ENCODE results near the gene RING1.

Gene RING1

DNA sequence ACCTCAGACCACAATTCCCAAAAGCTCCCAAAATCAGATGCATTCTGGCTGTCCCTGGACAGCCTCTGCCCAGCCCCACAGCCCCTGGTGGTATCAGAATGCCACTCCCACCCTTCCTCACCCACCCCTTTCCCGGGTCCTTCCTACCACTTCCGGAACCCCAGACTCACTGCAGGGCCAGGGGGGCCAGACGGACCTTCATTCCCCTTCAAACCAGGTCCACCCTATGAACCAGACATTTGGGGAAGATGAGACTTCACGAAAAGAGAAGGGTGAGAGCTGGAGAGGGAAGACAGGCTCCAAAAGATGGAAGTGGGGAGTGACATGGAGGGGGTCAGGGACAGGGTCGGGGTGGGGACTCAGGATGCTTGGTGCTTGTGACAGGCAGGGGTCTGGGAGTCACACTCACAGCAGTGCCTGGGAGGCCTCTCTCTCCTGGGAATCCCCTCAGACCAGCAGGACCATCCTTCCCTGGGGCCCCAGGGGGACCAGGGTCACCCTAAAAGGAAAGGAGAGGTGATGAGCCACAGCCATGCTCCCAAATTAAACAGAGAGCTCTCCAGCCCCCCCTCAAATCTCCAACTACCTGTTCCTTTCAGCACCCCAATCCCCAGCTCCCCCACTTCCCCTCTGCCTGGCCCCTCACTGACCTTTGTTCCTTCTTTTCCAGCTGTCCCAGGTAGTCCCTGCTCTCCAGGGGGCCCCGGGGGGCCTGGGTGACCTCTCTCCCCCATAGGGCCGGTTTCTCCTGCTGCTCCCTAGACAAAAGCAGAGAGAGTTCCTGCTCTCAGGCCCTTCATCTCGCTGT is 36.2 kb upstream of the RING1 start:
- no peak for DNase-seq (ENCODE audit: low read depth)

DNA sequence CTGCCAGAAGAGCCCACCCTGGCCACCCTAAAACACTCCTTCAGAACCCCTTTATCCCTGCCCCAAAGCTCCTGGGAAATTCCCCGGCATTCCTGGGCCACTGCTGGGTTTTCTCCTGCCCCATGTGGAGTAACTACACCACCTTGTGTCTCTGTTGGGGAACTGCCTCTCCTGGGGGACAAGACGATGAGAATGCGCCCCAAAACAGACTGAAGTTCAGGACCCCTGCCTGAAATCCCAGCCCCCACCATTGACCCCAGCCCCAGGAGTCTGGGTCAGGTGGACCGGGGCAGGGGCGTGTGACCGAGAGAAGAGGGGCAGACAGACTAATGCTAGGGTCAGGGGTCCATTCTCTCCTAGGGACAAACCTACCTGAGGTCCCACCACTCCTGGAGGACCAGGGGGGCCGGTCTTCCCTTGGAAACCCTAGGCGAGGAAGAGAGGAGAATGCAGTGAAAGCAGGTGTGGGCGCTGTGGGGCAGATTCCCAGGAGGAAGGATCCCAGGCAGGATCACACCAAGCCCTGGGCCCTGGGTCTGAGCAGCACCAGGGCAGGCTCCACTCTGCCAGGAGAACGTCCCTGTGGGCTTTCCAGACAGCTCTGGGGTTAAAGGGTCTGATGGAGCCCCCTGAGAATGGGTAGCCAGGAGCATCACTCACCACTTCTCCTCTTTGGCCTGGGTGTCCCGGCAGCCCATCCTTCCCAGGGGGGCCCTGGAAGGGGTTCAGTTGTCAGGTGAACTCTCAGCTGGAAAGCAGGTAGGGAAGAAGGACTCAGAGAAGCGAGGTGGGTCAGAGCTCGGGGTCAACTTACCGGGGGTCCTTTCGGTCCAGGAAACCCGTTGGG is 35.4 kb upstream of the RING1 start:
- no peak for DNase-seq (ENCODE audit: low read depth)

DNA sequence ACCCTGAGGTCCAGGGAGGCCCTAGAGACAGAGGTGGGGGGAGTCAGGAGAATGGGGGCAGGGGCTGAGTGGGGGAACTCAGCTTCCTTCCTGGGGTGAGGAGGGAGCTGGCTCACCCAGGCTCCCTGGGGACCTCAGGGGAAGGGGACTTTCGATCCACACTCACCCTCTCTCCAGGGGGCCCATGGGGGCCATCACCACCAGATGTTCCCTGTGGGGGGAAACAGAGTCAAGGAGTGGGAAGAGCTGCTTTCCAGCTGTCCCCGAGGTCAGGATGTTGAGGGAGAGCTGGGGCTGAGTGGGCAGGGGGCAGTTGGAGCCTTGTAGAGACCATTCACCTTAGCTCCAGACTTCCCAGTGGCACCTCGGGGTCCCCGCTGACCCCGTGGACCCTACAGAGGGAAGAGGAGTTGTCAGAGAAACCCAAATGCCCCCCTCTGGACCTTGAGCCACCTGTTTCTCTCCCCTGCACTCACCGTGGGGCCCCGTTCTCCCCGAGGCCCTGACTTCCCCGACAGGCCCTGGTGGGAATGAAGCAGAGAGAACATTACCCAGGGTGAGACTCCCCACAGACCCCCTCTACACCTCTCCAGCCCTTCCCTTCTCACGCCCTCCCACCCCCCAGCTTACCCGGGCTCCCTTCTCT is 34.6 kb upstream of the RING1 start:
- no peak for DNase-seq (ENCODE audit: low read depth)

DNA sequence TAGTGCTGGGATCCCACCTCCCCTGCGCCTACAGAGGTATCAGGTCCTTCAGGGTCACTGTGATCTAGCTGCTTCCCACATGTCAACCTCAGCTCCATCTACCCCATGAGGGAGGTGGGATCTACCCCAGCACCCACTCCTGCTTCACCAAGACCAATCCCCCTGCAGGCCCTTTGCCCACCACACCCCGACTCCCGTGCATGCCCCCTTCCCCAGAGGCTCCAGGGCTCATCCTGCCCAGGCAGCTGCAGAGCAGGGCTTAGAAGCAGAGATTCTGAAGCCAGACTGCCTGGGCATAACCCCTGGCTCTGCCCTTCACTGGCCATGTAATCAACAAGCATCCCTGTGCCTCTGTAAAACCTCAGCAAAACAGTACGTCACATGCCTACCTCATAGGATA is 33.5 kb upstream of the RING1 start:
- DNase-seq (ENCODE audit: low read depth): no peak

- no peak for DNase-seq (ENCODE audit: low read depth)
Observed at GRCh38 chr6:33175436-33176069, 32.7 kb upstream of the RING1 start.

DNA sequence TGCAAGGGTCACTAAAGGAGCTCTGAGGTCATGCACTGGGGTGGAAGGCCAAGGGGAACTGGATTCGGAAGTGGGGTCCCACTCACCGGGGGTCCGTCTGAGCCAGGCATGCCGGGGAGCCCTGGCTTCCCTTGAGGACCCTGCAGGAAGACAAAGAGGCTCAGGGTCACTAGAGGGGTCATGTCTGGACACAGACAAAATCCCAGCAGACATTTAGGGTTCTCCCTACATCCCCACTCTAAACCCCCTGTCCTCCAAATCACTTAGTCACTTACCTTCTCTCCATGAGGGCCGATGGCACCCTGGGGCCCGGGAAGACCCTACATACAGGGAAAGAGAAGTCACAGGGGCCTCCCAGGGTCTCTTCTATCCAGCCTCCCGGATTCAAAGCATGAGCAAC is 31.4 kb upstream of the RING1 start:
- no peak for DNase-seq (ENCODE audit: low read depth)

DNA sequence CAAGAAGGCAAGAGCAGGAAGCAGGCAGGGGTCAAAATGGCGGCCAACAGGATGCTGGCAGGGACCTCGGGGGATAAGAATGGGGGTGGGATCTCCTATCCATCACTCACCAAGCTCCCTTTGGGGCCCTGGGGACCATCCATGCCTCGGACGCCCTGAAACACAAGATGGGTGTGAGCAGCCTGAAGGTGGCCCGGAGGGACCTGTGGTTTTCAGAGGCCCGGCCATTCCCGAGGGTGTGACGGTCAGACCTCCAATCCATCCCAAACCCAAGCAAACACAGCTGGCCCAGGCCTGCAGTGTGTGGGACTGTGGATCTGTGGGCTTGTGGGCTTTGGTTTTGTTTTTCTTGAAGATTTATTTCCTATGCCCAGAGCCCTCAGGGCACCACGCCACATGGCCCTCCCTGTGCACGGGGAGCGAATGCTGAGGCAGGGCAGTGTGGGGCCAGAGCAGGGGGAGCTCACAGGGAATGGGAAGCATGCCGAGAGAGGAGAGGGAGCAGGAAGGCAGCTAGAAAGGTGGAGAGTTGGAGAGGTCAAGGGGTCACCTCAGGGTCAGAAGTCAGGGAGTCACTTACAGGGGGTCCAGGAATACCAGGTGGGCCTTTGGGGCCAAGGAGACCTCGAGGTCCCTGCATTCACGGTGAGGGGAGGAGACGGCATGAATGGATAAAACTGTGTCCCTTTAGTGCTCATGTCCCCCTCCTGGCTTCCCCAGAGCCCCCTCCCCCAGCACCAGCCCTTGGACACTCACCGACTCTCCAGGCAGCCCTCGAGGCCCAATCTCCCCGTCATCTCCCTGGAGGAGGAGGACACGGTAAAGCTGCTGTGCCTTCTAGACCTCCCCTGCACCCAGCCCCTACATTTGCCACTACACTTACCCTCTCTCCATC is 30.5 kb upstream of the RING1 start:
- DNase-seq (ENCODE audit: low read depth): no peak

DNA sequence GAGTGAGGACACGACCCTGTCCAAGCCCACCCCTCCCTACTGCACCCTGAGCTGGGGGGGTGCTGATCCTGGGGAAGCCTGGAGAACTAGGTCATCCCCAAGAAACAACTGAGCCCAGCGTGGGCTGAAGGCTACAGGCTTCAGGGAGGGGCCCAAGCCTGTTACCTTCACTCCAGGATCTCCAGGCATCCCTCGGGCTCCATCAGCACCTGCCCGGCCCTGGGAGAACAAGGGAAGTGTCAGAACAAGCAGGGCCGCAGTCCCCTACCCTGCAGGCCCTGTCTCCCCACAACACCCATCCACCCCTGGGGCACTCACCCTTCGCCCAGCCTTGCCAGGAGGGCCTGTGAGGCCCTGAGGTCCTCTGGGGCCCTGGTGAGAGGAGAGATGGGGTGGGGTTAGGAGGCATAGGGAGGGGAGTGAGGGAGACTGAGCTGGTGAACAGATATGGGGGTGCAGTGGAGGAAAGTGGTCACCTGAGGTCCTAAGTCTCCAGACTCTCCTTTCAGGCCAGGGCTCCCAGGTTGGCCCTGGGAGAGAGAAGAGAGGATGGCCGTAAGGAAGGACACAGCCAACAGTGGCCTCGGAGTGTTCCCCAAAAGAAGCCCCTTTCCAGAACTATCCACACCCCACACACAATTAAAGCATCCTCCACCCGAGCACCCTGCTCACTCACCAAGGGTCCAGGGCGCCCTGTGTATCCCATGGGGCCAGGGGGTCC is 29.4 kb upstream of the RING1 start:
- DNase-seq (ENCODE audit: low read depth): no peak

DNA sequence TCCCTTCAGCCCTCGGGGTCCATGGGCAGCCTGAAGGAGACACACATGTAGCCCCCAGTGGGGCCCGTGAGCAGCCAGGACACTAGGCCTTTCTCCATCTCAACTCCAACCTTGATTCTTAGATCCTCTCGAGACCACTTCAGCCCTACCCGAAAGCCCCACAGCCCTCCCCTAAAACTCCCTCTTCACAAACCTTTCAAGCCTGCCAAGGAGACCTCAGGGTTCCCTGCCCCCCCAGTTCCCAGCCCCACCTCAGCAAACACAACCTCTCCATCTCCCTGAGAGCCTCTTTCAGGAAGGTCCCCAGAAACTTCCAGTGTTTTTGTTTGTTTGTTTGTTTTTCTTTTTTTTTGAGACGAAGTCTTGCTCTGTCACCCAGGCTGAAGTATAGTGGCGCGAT is 27.2 kb upstream of the RING1 start:
- DNase-seq (ENCODE audit: low read depth): no peak

DNA sequence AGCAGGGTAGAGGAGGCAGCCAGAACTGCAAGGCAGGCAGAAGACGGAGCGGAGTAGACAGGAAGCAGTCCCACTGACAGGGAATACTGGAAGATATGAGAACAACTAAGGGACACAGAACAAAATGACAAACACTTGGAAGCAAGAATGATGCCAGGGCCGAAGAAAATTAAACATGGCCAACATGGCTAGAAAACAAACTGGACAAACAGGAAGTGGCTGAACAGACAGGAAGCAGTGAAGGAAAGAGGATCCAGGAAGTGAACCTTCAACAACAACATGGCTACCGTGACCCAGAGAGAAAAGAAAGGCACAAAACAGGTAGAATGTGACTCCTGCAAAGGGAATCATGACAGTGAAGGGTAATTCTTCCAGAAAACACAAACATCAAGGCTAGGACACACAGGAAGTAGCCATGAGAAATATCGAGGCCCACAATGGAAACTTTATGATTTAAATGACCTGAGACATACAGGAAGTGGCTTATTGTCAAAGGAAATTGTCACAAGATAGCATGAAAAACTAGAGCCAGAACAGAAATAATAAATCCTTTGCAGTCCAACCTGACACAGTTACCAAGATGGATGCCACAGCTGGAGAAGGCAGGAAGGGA is 25.1 kb upstream of the RING1 start:
- DNase-seq (ENCODE audit: low read depth): no peak

DNA sequence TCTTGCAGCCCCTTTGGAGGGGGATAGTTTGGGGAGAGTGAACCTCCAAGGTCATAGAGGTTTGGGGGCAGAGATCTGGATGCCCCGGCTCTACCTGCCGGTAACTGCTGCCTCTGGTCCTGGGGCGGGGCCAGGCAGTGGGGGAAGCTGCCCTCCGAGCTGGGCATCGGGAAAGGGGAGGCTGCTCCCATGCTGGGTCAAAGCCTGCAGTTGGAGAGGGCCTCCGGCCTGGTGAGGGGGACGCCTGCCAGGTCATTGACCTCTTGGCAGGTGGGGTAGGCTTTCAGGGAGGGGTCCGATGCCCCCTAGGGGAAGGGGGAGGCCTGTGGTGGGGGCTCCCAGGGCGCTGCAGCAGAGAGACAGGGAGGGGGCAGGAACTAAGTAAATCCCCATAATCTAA is 23.1 kb upstream of the RING1 start:
- DNase-seq (ENCODE audit: low read depth): no peak

DNA sequence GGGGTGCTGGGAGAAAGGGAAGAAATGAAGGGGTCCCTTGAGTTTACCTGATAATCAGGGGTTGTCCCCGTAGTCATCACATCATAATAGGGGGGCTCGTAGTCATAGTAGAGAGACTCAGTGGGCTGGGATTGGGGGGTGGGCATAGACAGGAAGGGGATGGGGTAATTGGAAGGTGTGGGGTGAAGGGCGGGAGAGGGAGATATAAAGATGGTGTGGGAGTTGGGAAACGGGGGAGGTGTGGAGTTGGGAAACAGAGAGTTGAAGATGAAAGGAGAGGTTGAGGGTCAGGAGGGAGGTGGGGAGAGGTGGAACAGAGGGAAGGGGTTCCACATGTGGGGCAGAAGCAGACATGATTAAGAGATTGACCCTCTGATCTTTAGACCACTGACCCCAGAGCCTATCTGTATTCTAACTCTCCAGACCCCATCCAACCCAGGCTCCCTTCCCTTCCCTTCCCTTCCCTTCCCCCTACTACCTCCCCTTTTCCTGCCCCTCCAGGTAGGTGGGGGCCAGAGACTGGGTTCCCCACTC is 22.6 kb upstream of the RING1 start:
- no peak for DNase-seq (ENCODE audit: low read depth)

- no peak for DNase-seq (ENCODE audit: low read depth)
Observed at GRCh38 chr6:33187809-33188208, 20.5 kb upstream of the RING1 start.

- DNase-seq (ENCODE audit: low read depth): no peak
Observed at GRCh38 chr6:33189164-33189563, 19.1 kb upstream of the RING1 start.

DNA sequence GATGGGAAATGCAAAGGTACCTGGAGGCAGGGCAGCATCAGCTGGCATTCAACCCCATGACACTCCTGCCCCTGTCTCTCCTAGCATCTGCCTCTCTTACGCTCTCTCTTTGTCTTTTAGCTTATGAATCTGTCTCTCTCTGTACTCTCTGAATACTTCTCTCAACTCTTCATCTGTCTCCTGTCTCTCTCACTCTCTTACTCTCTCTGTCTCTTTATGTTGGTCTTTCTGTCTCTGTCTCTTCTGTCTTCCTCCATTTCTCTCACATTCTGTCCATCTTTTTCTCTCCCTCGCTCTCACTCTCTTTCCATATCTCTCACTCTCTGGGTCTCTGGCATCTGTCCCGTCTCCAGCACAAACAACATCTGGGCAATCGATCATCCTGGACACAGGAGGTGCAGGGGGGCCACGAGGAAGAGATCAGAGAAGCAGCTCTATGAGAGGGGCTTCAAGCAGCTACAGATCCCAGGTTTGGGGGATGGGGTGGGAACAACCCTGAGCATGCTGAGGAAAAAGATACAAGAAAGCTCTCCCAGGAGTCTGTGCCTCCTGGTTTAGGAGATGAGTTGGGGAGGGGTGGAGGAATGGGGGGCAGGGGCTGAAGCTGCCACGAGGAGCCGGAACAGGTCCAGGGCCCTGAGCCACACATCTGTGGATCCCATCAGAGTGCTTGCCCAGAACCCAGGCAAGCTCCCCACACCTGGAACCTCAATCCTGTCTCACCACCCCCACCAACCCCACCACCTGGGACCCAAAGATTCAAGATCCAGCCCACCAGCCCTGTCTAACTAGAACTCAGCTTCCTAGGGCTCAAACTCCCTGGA is 18.5 kb upstream of the RING1 start:
- no peak for DNase-seq (ENCODE audit: low read depth)

GRCh38 chr6:33190504-33191107 is 17.7 kb upstream of the RING1 start:
- no peak for DNase-seq (ENCODE audit: low read depth)

- no peak for DNase-seq (ENCODE audit: low read depth)
Observed at GRCh38 chr6:33191383-33192104, 16.8 kb upstream of the RING1 start.

GRCh38 chr6:33192105-33192646 is 16.1 kb upstream of the RING1 start, which contains the start of gene COL11A2:
Gene COL11A2 (minus strand): TSS chr6:33192467. CDS start chr6:33192240, 227 bp downstream.
- no peak for DNase-seq (ENCODE audit: low read depth)
